A549 (cell line): ENCODE results near the gene BZW1. TPM values are rescaled to one million over a fixed set of nuclear protein-coding genes. Genes with fewer than 3 reads are reported as not detected.

Experiments
- ATAC-seq, 2 experiments: fragments of 200-7000 bp in 1 of 2; fragments of >200 bp in 1 of 2; cut with Nextera tagmentation in 1 of 2; cut with Tn5 transposase in 1 of 2; 3 replicates each; pipeline versions ENCODE4 v1.8.0 to v1.9.1; 2018 to 2020; ENCODE audit warnings: mild to moderate bottlenecking in 1 of 2, moderate library complexity in 1 of 2
- CTCF ChIA-PET: fragments of 300-600 bp; sonication (Branson Sonifier 250); formaldehyde crosslinking; extraction: SDS; loops from one replicate; lab custom pipeline; 2021; ENCODE audit warnings: antibody characterized with exemption, inconsistent platforms; lab: Yijun Ruan, JAX
- POLR2A ChIA-PET: fragments of 350-600 bp; formaldehyde crosslinking; extraction: SDS; loops from one replicate; lab custom pipeline; 2021; ENCODE audit warnings: antibody characterized with exemption, inconsistent platforms; lab: Yijun Ruan, JAX
- DNase-seq, 2 experiments: peaks; one replicate each; pipeline versions ENCODE4 v3.0.0 to v3.0.0-alpha.2; 2011 to 2016; ENCODE audit warnings: low read depth in 1 of 2, low spot score in 1 of 2
- FAIRE-seq: peaks from 2 replicates; lab custom pipeline; 2011; peaks lifted over from hg19 to GRCh38; lab: Jason Lieb, UNC
- H3K27ac ChIP-seq, 2 experiments: fragments of >200 bp; sonication (Bioruptor Twin); formaldehyde crosslinking; 3 replicates each; pipeline ENCODE4 v1.5.1; 2016 to 2017
- H3K4me1 ChIP-seq: fragments of >200 bp; sonication (Bioruptor Twin); formaldehyde crosslinking; 3 replicates; pipeline ENCODE4 v1.6.1; 2016
- H3K4me2 ChIP-seq: fragments of >200 bp; sonication (Bioruptor Twin); formaldehyde crosslinking; 3 replicates; pipeline ENCODE4 v1.6.1; 2016
- H3K4me3 ChIP-seq: fragments of >200 bp; sonication (Bioruptor Twin); formaldehyde crosslinking; 3 replicates; pipeline ENCODE4 v1.5.1; 2016
- H3K9me3 ChIP-seq: fragments of >200 bp; sonication (Bioruptor Twin); formaldehyde crosslinking; 3 replicates; pipeline ENCODE4 v1.6.1; 2016
- ATOH8 ChIP-seq: fragments of 250-450 bp; sonication (Bioruptor Pico); IDR thresholded peaks from 2 replicates; pipeline ENCODE4 v1.5.0; 2020; ENCODE audit warnings: low read depth, mild to moderate bottlenecking, moderate library complexity
- BCL3 ChIP-seq: fragments of >200 bp; sonication (Bioruptor Twin); formaldehyde crosslinking; IDR thresholded peaks from 3 replicates; pipeline ENCODE4 v1.6.1; 2016
- CEBPB ChIP-seq, 2 experiments: fragments of >200 bp in 1 of 2; sonication (Bioruptor Twin) in 1 of 2; formaldehyde crosslinking in 1 of 2; IDR thresholded peaks; 2 replicates each; pipeline ENCODE4 v1.6.1; 2012 to 2016
- CHD2 ChIP-seq: fragments of 150-350 bp; IDR thresholded peaks from 2 replicates; pipeline ENCODE4 v1.6.1; 2014; ENCODE audit warnings: low read length; ENCODE audit not compliant: partially characterized antibody
- EHF ChIP-seq: fragments of 250-450 bp; sonication (Bioruptor Pico); IDR thresholded peaks from 2 replicates; pipeline ENCODE4 v1.5.0; 2020; ENCODE audit warnings: mild to moderate bottlenecking
- FOSL2 ChIP-seq, 2 experiments: fragments of 450-650 bp in 1 of 2; fragments of >200 bp in 1 of 2; sonication (Bioruptor Twin) in 1 of 2; formaldehyde crosslinking; IDR thresholded peaks; 2 replicates each; pipeline versions ENCODE4 v1.5.0 to v1.6.1; 2016 to 2020; ENCODE audit warnings: mild to moderate bottlenecking in 1 of 2, moderate library complexity in 1 of 2
- FOXS1 ChIP-seq: fragments of 250-450 bp; sonication (Bioruptor Pico); IDR thresholded peaks from 2 replicates; pipeline ENCODE4 v1.5.0; 2020; ENCODE audit warnings: mild to moderate bottlenecking, moderate library complexity
- HES2 ChIP-seq: fragments of >200 bp; sonication (Bioruptor Twin); formaldehyde crosslinking; IDR thresholded peaks from 2 replicates; pipeline ENCODE4 v1.6.1; 2016
- HMGXB4 ChIP-seq: fragments of 250-450 bp; sonication (Bioruptor Pico); IDR thresholded peaks from 2 replicates; pipeline ENCODE4 v1.5.0; 2021; ENCODE audit warnings: mild to moderate bottlenecking, moderate library complexity, borderline replicate concordance
- JUN ChIP-seq, 2 experiments: fragments of >200 bp; sonication (Bioruptor Twin); formaldehyde crosslinking; IDR thresholded peaks; 2 replicates in 1 of 2; 3 replicates in 1 of 2; pipeline ENCODE4 v1.6.1; 2016 to 2017
- JUNB ChIP-seq: fragments of >200 bp; sonication (Bioruptor Twin); formaldehyde crosslinking; IDR thresholded peaks from 2 replicates; pipeline ENCODE4 v1.6.1; 2016
- KDM1A ChIP-seq: fragments of 200-600 bp; sonication (generic); IDR thresholded peaks from 2 replicates; pipeline ENCODE4 v1.6.1; 2016; ENCODE audit warnings: low read depth, mild to moderate bottlenecking
- MYC ChIP-seq: IDR thresholded peaks from 2 replicates; pipeline ENCODE4 v1.6.1; 2012; ENCODE audit warnings: mild to moderate bottlenecking, inconsistent platforms, low read length, improper control_type of control experiment, borderline replicate concordance
- NR3C1 ChIP-seq: fragments of >200 bp; sonication (Bioruptor Twin); formaldehyde crosslinking; IDR thresholded peaks from 3 replicates; pipeline ENCODE4 v1.6.1; 2017
- PHF8 ChIP-seq: fragments of 200-600 bp; sonication (generic); IDR thresholded peaks from 2 replicates; pipeline ENCODE4 v1.6.1; 2016; ENCODE audit warnings: low read depth, mild to moderate bottlenecking, antibody characterized with exemption, moderate library complexity, borderline replicate concordance
- POLR2A ChIP-seq: IDR thresholded peaks from 2 replicates; pipeline ENCODE4 v1.6.1; 2012; ENCODE audit warnings: mild to moderate bottlenecking, low read length
- RAD21 ChIP-seq, 2 experiments: fragments of >200 bp in 1 of 2; sonication (Bioruptor Twin) in 1 of 2; formaldehyde crosslinking in 1 of 2; IDR thresholded peaks in 1 of 2; conservative IDR thresholded peaks in 1 of 2; 2 replicates in 1 of 2; 3 replicates in 1 of 2; pipeline ENCODE4 v1.6.1; 2012 to 2018; ENCODE audit warnings: inconsistent platforms in 1 of 2
- RARB ChIP-seq: fragments of 250-450 bp; sonication (Bioruptor Pico); IDR thresholded peaks from 2 replicates; pipeline ENCODE4 v1.8.0; 2021; ENCODE audit warnings: mild to moderate bottlenecking, moderate library complexity
- RCOR1 ChIP-seq: fragments of 150-350 bp; IDR thresholded peaks from 2 replicates; pipeline ENCODE4 v1.6.1; 2014; ENCODE audit warnings: antibody characterized with exemption, low read length, low read depth
- SMC3 ChIP-seq: fragments of >200 bp; sonication (Bioruptor Twin); formaldehyde crosslinking; IDR thresholded peaks from 3 replicates; pipeline ENCODE4 v1.6.1; 2018; ENCODE audit warnings: inconsistent platforms
- TP53 ChIP-seq: fragments of 250-450 bp; sonication (Bioruptor Pico); IDR thresholded peaks from 2 replicates; pipeline ENCODE4 v1.5.0; 2021; ENCODE audit warnings: mild to moderate bottlenecking, moderate library complexity
- USF2 ChIP-seq: fragments of 450-650 bp; IDR thresholded peaks from 2 replicates; pipeline ENCODE4 v1.6.1; 2014; ENCODE audit warnings: antibody characterized with exemption
- ZNF302 ChIP-seq: fragments of 250-450 bp; sonication (Bioruptor Pico); IDR thresholded peaks from 2 replicates; pipeline ENCODE4 v1.9.0; 2021; ENCODE audit warnings: inconsistent platforms, mild to moderate bottlenecking, moderate library complexity
- WGBS: methylation state at CpG from one replicate; pipeline ENCODE4 v1.1.6; 2017; ENCODE audit errors: missing lambda C conversion rate; 5-methylcytosine and 5-hydroxymethylcytosine counted together
- polyA plus RNA-seq, 4 experiments: library from polyadenylated mRNA; depleted of rRNA in 3 of 4; stranded (reverse); fragments of >200 nt; fragmentation: RNase III in 1 of 4; extraction: RNeasy Plus Mini Kit Qiagen cat#74134 plus additional on column Dnase treatment in 1 of 4; gene quantifications; 2 replicates in 3 of 4; 3 replicates in 1 of 4; pipeline ENCODE4 v1.2.3, GENCODE V29; 2011 to 2017

BZW1 gene
- polyA plus RNA-seq, 2 of the 4 experiments (the other 2 are of a cell fraction) = 401 to 439 TPM

- Histone ChIP-seq H3K4me2 (no peak overlapping the region), H3K9me3 (peaks cover 16% of the 10 kb centered on the region; the same call in 1 of the 3 replicates), H3K4me3 (no peak overlapping the region), H3K4me1 (peaks cover 31% of the 10 kb centered on the region), H3K27ac (no peak overlapping the region)
- ChIA-PET CTCF (interaction anchor here (0.7 kb wide), 1 partner anchor 60 kb away, joined by 3 read pairs; no protein-coding TSS in a partner anchor), POLR2A (no interaction called here)
- whole genome bisulfite sequencing = 79% methylated on average over 1 of the region's 1 CpG
- DNase-seq (no peak), FAIRE-seq (no peak), ATAC-seq (no peak)
- TF ChIP-seq FOSL2 (IDR thresholded peaks at IDR 0.05) (no peak), FOSL2 (CRISPR knock-in tag; IDR thresholded peaks at IDR 0.05) (no peak), MYC (no peak), KDM1A (no peak), FOXS1 (no peak), BCL3 (no peak), PHF8 (no peak), EHF (no peak), HES2 (no peak), RAD21 (conservative IDR thresholded peaks at IDR 0.05 in 1 of 2, IDR thresholded peaks at IDR 0.05 in 1 of 2) (no peak), POLR2A (no peak)
Measured at GRCh38 chr2:200773083-200773482, 38.6 kb upstream of the BZW1 start.

GRCh38 chr2:200774920-200775319 lies 36.8 kb upstream of the BZW1 start:
- Histone ChIP-seq H3K9me3 (peaks cover 16% of the 10 kb centered on the region; the same call in 1 of the 3 replicates), H3K4me1 (peaks cover 45% of the 10 kb centered on the region), H3K27ac (peak overlapping the region in 1 of 2 experiments; percentile 63; a peak in 3 of 6 replicates), H3K4me3 (no peak overlapping the region), H3K4me2 (no peak overlapping the region)
- WGBS = 100% methylated on average over 1 of the region's 1 CpG
- ATAC-seq (no peak), FAIRE-seq (no peak), DNase-seq (no peak)
- TF ChIP-seq NR3C1 = no peak
- TF ChIP-seq CHD2 = no peak
- TF ChIP-seq RCOR1 = no peak
- TF ChIP-seq USF2 = no peak
- no peak for TF ChIP-seq HMGXB4 (CRISPR knock-in tag)
- no peak for TF ChIP-seq ATOH8 (CRISPR knock-in tag)
- no peak for TF ChIP-seq JUNB
- no peak for TF ChIP-seq CEBPB (IDR thresholded peaks at IDR 0.05)
- TF ChIP-seq TP53 = no peak
- no peak for TF ChIP-seq RARB (CRISPR knock-in tag)
- no peak for TF ChIP-seq SMC3
- no peak for TF ChIP-seq JUN (IDR thresholded peaks at IDR 0.05)
- TF ChIP-seq ZNF302 = no peak
- POLR2A ChIA-PET = no interaction called here
- CTCF ChIA-PET = interaction anchor here (1.0 to 2.1 kb wide), 3 partner anchors 9 to 61 kb away, joined by 3 to 7 read pairs (median 6); no protein-coding TSS in a partner anchor
